SJCRH30 (cell line): Measurements from ENCODE around the gene FLNB. TPM values are rescaled to one million over a fixed set of nuclear protein-coding genes. Genes with fewer than 3 reads are reported as not detected.

Experiments
- DNase-seq, 2 experiments: peaks; one replicate each; pipeline ENCODE4 v3.0.0-alpha.2; 2015 to 2020
- H3K27ac ChIP-seq: fragments of 250-450 bp; sonication (Bioruptor Pico); 2 replicates; pipeline ENCODE4 v1.5.1; 2020; ENCODE audit warnings: mild to moderate bottlenecking, moderate library complexity
- H3K27me3 ChIP-seq: fragments of 250-450 bp; sonication (Bioruptor Pico); 2 replicates; pipeline ENCODE4 v1.5.1; 2020; ENCODE audit warnings: mild to moderate bottlenecking, moderate library complexity
- H3K36me3 ChIP-seq: fragments of 250-450 bp; sonication (Bioruptor Pico); 2 replicates; pipeline ENCODE4 v1.5.1; 2020; ENCODE audit warnings: mild to moderate bottlenecking, moderate library complexity
- H3K4me1 ChIP-seq: fragments of 250-450 bp; sonication (Bioruptor Pico); 2 replicates; pipeline ENCODE4 v1.5.1; 2020; ENCODE audit warnings: mild to moderate bottlenecking, moderate library complexity
- H3K4me3 ChIP-seq: fragments of 250-450 bp; sonication (Bioruptor Pico); 2 replicates; pipeline ENCODE4 v1.5.1; 2020; ENCODE audit warnings: mild to moderate bottlenecking, moderate library complexity
- H3K9me3 ChIP-seq: fragments of 250-450 bp; sonication (Bioruptor Pico); replicated peaks from 2 replicates; pipeline ENCODE4 v1.5.1; 2020; ENCODE audit warnings: mild to moderate bottlenecking, moderate library complexity
- total RNA-seq: library from RNA; depleted of rRNA; stranded (reverse); fragments of >200 nt; shearing (Covaris generic); gene quantifications from 2 replicates; pipeline ENCODE4 v1.2.3, GENCODE V29; 2014

The FLNB gene
- total RNA-seq, 1 experiment from 2014 or later, result 22.5 TPM

DNA sequence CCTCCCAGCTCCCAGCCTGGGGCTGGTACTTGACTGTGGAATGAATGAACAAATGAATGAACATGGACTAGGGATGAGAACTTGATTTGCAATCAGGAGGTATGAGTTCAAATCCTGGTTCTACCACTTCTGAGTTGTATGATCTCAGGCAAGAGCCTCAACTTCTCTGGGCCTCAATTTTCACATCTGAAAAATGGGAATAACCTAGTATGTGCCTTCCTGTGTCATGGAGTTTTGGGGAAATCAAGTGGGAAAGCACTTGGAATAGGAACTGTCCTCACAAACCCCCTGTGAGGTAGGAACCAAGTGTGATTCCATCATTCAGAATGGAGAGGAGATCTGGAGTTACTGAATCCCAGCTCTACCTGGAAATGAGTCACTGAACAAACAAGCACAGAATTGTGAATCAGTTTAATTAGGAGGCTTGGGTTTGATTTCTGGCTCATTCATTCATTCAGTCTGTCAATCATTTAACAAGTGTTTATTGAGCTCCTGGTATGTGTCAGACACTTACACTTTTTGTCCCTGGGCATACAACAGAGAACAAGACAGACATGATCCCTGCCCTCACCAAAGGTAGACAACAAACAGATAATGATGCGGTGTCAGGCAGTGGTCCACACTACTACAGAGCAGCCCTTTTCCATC is 172.8 kb downstream of the FLNB start:
- no peak for DNase-seq
- no peaks in the 10 kb centered on the region for H3K9me3 ChIP-seq

DNA sequence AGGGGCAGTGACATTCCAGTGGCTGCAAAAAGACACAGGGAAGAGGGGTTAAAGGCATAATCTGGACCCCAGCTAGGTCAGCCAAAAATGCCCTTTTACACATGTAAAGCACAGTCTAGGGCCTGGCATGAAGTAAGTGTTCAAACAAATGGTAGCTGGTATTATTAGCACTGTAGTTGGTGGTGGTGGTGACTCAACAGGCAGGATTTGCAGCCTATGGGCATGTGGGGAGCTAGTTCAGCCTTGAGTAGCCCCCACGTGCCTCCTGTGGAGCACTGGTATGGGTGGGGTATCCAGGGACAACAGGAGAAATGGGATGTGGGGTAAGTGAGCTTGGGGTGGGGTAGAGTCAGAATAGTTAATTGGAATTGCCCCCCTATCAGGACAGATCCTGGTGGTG is 175.0 kb downstream of the FLNB start:
- no peaks in the 10 kb centered on the region for H3K36me3 ChIP-seq
- no peak overlapping the region for H3K4me3 ChIP-seq
- H3K9me3 ChIP-seq, result no peaks in the 10 kb centered on the region
- DNase-seq, result no peak
- peaks cover 5% of the 10 kb centered on the region for H3K4me1 ChIP-seq
- no peaks in the 10 kb centered on the region for H3K27me3 ChIP-seq
- no peak overlapping the region for H3K27ac ChIP-seq

More for the DNA sequence above, 172.8 kb downstream of the FLNB start:
- Histone ChIP-seq H3K4me3 (no peak overlapping the region), H3K27me3 (no peaks in the 10 kb centered on the region), H3K36me3 (no peaks in the 10 kb centered on the region), H3K27ac (no peak overlapping the region), H3K4me1 (no peaks in the 10 kb centered on the region)

DNA sequence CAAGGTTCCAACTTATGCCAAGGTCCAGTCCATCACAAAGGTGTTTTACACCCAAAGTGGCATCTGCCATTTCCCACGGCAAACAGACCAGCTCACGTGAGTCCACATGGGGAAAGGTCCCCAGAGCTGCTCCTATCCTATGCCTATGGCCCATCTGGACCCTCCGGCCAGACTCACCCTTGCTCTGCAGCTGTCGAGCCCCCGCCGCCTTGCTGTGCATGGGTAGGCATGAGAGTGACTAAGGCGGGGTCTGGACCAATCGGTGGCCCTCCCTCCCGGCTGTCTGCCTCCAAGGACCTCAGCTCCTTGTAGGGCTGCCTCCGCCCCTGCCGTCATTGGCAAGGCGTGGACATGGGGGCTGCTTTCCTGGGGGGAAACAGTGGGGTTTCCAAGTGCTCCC is 175.7 kb downstream of the FLNB start:
- Histone ChIP-seq H3K27ac (no peak overlapping the region), H3K27me3 (no peaks in the 10 kb centered on the region), H3K4me3 (no peak overlapping the region), H3K9me3 (no peaks in the 10 kb centered on the region), H3K4me1 (peaks cover 9% of the 10 kb centered on the region), H3K36me3 (no peaks in the 10 kb centered on the region)
- peak; percentile 38 to 47 for DNase-seq

DNA sequence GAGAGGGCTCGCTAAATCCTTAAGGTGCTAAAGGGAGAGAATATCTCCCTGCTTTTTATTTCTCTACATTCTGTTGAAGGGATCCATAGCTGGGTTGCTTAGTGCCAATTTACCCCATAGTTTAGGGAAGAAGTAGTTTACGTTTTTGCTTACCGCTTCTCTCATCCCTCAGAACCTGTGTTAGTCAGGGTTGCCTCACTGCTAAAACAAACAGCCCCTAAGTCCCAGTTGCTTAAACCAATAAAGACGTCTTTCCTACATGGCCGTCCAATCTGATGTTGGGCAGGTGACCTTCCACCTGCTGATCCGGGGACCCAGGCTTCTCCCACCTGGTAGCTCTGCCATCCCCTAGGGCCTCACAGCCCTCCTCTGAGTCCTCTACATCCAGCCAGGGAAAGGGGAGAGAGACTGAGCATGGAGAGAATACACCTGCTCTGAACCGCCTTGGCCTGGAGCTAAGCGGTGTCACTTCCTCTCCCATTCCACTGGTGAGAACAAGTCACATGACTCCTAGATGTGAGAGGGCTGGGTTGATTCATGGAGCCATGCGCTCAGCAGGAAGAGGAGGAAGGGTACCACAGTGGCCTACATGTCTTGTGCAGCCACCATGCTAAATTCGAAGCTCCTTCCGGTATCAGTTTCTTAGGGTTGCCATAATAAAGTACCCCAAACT is 176.2 kb downstream of the FLNB start:
- H3K4me3 ChIP-seq, result no peak overlapping the region
- no peaks in the 10 kb centered on the region for H3K27me3 ChIP-seq
- H3K4me1 ChIP-seq, result peaks cover 9% of the 10 kb centered on the region
- H3K36me3 ChIP-seq, result no peaks in the 10 kb centered on the region
- no peak for DNase-seq
- H3K9me3 ChIP-seq, result no peaks in the 10 kb centered on the region
- no peak overlapping the region for H3K27ac ChIP-seq

DNA sequence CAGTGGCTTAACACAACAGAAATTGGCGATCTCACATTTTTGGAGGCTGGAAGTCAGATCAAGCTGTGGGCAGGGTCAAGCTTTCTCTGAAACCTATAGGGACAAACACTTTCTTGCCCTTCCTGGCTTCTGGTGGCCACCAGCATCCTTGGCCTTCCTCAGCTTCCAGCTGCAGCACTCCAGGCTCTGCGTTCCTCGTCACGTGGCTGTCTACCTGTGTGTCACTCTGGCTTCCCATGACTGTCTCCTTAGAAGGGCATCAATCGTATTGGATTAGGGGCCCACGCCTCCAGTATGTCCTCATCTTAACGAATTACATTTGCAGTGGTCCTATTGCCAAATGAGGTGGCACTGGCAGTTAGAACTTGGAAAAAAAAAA is 176.7 kb downstream of the FLNB start:
- Histone ChIP-seq H3K4me1 (peaks cover 9% of the 10 kb centered on the region), H3K9me3 (no peaks in the 10 kb centered on the region), H3K4me3 (no peak overlapping the region), H3K36me3 (no peaks in the 10 kb centered on the region), H3K27me3 (no peaks in the 10 kb centered on the region), H3K27ac (no peak overlapping the region)
- DNase-seq, result no peak

DNA sequence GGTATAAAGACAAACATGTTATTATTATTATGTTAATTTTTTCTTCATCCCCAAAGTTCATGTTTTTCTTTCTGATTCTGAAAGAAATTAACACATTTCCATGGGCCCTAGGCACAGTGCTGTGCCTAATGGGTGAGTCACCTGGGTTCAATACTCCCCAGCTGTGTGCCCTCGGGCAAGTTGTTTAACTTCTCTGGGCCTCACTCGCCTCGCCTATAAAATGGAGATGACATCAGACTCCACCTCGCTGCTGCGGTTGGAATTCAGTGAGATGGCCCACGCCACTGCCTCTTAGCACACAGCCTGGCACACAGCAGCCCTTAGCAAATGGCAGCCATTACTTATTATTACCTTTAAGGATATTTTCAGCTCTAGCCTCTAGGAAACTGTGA is 179.9 kb downstream of the FLNB start:
- H3K9me3 ChIP-seq, result no peaks in the 10 kb centered on the region

DNA sequence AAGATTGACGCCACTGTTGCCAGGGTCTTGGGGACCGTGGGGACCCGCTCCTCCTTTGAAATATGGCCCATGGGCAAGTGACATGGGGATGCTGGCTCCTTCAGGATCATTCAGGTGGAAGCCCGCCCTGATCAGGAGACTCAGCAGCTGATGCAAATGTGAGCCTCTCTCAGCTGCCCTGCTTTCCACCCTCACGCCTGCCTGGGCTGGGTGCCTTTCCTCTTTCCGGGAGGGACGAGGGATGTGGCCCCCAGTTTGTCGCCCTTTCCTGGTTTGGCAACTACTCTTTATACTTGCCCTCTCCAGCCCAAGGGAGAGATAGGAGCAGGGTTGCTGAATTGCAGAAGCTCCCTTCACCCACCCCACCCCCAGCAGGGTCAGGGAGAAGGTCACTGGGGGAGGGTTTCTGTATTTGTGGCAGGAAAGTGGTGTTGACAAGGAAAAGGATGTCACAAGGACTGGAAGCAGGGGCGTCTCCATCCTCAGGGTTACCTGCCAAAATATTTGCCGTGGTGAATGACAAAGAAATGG is 180.8 kb downstream of the FLNB start:
- no peak overlapping the region for H3K4me3 ChIP-seq
- H3K27ac ChIP-seq, result no peak overlapping the region
- no peaks in the 10 kb centered on the region for H3K9me3 ChIP-seq
- H3K27me3 ChIP-seq, result no peaks in the 10 kb centered on the region
- peaks cover 9% of the 10 kb centered on the region for H3K4me1 ChIP-seq
- no peaks in the 10 kb centered on the region for H3K36me3 ChIP-seq
- DNase-seq, result no peak

More for the DNA sequence above, 179.9 kb downstream of the FLNB start:
- DNase-seq, result peak; percentile 62 to 81
- Histone ChIP-seq H3K4me3 (no peak overlapping the region), H3K27ac (peak overlapping the region; percentile 20; the same call in 1 of the 2 replicates), H3K27me3 (no peaks in the 10 kb centered on the region), H3K36me3 (no peaks in the 10 kb centered on the region), H3K4me1 (peaks cover 9% of the 10 kb centered on the region)

DNA sequence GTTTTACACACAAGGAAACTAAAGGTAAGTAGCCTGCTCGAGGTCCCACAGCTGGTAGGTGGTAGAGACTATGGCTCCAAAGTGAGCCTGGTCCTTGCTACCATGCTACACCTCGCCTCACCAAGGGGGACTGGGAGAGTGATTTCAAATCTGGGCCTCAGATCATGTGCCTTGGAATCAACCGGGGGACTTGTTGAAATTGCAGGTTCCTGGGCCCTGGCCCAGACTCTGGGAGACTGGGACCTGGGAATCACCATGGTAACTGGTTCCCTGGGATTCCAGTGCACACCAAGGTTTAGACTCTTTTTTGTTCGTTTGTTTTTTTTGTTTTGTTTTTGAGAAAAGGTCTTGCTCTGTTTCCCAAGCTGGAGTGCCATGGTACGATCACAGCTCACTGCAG is 181.5 kb downstream of the FLNB start:
- Histone ChIP-seq H3K36me3 (no peaks in the 10 kb centered on the region), H3K4me3 (no peak overlapping the region), H3K27ac (no peak overlapping the region), H3K9me3 (no peaks in the 10 kb centered on the region), H3K4me1 (peaks cover 9% of the 10 kb centered on the region), H3K27me3 (no peaks in the 10 kb centered on the region)
- no peak for DNase-seq

DNA sequence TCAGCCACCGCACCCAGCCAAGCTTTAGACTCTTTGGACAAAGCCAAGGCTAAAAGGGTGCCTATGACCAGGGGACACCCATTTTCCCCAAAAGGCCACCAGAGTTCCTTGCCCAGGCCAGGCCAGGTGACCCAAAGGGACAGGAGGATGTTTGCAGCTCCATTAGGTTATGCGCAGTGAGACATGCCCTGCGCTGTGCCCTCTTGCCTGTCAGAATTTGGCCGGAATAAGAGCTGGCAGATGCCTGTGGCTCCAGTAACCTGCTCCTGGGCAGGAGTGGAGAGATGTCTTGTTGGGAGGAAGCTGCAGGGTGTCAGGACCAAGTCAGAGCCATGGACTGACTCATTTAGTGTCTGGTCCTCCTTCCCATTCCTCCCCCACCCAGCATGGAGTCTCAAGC is 182.1 kb downstream of the FLNB start:
- no peaks in the 10 kb centered on the region for H3K9me3 ChIP-seq
- H3K27ac ChIP-seq, result no peak overlapping the region
- DNase-seq, result no peak
- peaks cover 9% of the 10 kb centered on the region for H3K4me1 ChIP-seq
- no peaks in the 10 kb centered on the region for H3K27me3 ChIP-seq
- H3K36me3 ChIP-seq, result no peaks in the 10 kb centered on the region
- no peak overlapping the region for H3K4me3 ChIP-seq

DNA sequence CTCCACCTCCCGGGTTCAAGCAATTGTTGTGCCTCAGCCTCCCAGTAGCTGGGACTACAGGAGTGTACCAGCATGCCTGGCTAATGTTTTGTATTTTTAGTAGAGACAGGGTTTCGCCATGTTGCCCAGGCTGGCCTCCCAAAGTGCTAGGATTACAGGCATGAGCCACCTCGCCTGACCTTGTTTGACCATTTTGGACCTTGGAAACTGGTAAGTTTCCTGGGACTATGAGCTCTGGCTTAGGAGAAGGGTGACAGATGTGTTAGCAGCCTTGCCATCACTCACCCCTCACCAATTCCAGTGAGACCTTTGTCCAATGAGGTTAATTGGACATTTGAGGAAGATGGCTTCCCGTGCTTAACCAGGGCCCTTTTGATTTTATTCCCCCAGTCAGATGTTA is 182.7 kb downstream of the FLNB start:
- Histone ChIP-seq H3K4me1 (peaks cover 9% of the 10 kb centered on the region), H3K27me3 (no peaks in the 10 kb centered on the region), H3K27ac (no peak overlapping the region), H3K4me3 (no peak overlapping the region), H3K36me3 (no peaks in the 10 kb centered on the region), H3K9me3 (no peaks in the 10 kb centered on the region)
- no peak for DNase-seq

DNA sequence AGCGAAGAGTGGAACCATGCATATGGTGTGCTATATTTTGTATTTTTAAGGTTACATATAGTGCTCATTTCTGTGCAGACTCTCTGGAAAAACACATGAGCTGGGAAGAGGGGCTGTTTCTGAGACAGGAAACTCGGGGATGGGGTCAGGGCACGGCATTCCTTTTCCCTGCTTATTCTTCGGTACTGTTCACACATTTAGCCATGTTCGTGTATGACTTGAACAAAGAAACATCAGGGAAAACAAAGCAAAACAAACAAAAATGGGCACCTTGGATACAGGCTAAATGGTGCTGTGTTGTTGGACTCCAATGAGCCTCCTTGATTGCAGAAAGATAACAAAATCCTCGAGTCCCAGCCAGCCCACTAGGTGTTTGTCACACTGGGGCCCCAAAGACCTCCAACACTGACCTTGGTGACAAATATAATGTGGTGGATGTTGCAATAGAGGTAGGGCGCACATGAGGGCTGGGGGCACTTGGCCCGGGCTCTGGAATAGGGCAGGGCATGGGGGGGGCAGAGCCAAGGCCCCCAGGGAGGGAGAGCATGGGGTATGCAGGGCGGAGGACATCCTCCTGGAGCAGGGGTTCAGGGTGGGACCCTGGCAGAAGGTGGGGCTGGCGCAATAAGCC is 183.3 kb downstream of the FLNB start:
- H3K9me3 ChIP-seq, result no peaks in the 10 kb centered on the region
- no peaks in the 10 kb centered on the region for H3K27me3 ChIP-seq
- peaks cover 9% of the 10 kb centered on the region for H3K4me1 ChIP-seq
- H3K4me3 ChIP-seq, result no peak overlapping the region
- no peaks in the 10 kb centered on the region for H3K36me3 ChIP-seq
- no peak for DNase-seq
- H3K27ac ChIP-seq, result no peak overlapping the region

DNA sequence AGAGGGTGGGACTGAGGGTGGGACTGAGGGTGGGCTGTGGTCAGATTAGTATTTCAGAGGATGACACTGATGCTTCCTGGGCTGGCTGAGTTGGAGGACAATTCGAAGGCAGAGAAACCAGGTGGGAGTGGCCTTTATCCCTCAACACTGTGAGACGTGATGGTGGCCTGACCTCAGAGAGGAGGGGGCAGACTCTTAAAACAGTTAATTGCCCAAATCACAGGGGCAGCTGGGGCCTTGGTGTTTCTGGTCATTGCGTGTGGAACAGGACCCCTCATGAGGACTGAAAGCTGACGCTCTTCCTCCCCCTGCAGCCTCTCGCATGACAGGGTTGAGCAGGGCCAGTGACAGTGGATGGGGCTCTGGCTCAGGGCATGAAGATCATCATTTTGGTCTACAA is 183.8 kb downstream of the FLNB start:
- no peak for DNase-seq
- Histone ChIP-seq H3K27ac (no peak overlapping the region), H3K4me3 (no peak overlapping the region), H3K9me3 (no peaks in the 10 kb centered on the region), H3K36me3 (no peaks in the 10 kb centered on the region), H3K4me1 (peaks cover 9% of the 10 kb centered on the region), H3K27me3 (no peaks in the 10 kb centered on the region)

DNA sequence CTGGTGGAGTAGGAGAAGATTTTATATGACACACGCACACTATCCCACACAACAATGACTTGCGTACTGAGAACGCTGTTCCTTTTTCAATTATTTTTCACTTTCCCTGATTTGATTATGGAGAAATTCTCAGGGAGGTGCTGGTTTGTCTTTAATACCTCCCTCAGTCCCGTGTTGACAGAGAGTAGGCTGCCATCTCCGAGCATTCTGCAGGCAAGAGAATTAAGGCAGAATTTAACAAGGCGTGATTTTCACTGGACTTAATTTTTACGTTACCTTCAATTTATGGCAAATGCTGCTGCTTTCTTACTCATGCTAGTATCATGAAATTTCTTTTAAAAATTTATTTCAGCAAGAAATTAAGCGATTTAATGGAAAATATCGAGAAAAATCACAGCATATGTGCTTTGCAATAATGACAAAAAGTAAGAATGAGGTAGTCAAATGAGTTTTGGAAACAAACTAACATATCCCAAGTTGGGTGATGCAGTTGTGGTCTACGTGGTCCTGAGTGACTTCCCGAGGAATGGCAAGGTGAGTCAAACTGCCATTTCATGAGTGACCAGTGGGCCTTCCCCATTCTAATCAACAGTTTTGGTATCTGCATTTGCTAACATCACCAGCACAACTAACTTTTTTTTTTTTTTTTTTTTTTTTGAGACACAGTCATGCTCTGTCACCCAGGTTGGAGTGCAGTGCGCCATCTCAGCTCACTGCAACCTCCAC is 185.6 kb downstream of the FLNB start:
- Histone ChIP-seq H3K27ac (no peak overlapping the region), H3K9me3 (no peaks in the 10 kb centered on the region), H3K27me3 (no peaks in the 10 kb centered on the region), H3K4me3 (no peak overlapping the region), H3K36me3 (no peaks in the 10 kb centered on the region), H3K4me1 (no peaks in the 10 kb centered on the region)
- DNase-seq, result no peak

DNA sequence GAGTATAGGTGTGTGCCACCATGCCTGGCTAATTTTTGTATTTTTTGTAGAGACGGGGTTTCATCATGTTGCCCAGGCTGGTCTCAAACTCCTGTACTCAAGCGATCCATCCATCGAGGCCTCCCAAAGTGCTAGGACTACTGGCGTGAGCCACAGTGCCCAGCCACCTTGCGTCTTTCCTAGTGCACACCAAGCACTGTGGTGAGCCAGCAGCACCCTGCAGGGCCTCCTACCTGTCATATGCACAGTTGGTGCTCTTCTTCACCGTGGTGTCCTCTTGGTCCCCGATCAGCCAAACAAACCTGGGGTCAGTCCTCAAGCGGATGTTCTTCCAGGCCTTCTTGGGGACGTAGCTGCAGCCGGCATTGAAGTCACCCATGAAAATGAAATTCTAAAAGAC is 189.4 kb downstream of the FLNB start:
- H3K27ac ChIP-seq, result no peak overlapping the region
- no peaks in the 10 kb centered on the region for H3K4me1 ChIP-seq
- no peak for DNase-seq
- H3K4me3 ChIP-seq, result no peak overlapping the region
- no peaks in the 10 kb centered on the region for H3K36me3 ChIP-seq
- H3K27me3 ChIP-seq, result no peaks in the 10 kb centered on the region
- H3K9me3 ChIP-seq, result no peaks in the 10 kb centered on the region

DNA sequence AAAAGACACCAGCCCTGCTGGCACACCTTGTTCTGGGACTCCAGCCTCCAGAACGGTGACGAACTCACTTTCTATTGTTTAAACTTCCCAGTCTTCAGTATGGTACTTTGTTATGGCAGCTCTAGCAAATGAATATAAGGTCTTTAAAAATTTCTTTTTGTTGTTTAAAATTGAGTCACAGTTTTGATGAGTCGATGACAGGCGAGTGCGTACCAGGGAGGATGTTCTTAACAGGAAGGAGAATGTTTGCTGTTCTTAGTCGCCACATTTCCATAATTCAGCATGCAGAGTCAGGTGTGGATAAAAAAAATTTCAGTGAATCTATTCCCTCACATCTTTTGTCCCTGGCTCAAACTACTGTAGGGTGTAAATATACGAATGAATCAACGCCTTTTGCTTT is 190.1 kb downstream of the FLNB start:
- no peaks in the 10 kb centered on the region for H3K27me3 ChIP-seq
- no peak for DNase-seq
- no peaks in the 10 kb centered on the region for H3K36me3 ChIP-seq
- H3K4me1 ChIP-seq, result no peaks in the 10 kb centered on the region
- H3K9me3 ChIP-seq, result no peaks in the 10 kb centered on the region
- no peak overlapping the region for H3K4me3 ChIP-seq
- no peak overlapping the region for H3K27ac ChIP-seq
